ENCODE data around the gene CAP1. TPM values are rescaled to one million over a fixed set of nuclear protein-coding genes. Genes with fewer than 3 reads are reported as not detected.
"Not testable (repeated sequence)": the region's sequence is repeated elsewhere in the genome, so short reads cannot be mapped to it uniquely, and the experiment has no call there.

CAP1 gene
- total RNA-seq, 1 donor, result 671 TPM

GRCh38 chr1:40030528-40031135, 9.9 kb upstream of the CAP1 start:
- DNase-seq (ENCODE audit: low read depth), result peak; percentile 65
- TF ChIP-seq, protein P1, sequence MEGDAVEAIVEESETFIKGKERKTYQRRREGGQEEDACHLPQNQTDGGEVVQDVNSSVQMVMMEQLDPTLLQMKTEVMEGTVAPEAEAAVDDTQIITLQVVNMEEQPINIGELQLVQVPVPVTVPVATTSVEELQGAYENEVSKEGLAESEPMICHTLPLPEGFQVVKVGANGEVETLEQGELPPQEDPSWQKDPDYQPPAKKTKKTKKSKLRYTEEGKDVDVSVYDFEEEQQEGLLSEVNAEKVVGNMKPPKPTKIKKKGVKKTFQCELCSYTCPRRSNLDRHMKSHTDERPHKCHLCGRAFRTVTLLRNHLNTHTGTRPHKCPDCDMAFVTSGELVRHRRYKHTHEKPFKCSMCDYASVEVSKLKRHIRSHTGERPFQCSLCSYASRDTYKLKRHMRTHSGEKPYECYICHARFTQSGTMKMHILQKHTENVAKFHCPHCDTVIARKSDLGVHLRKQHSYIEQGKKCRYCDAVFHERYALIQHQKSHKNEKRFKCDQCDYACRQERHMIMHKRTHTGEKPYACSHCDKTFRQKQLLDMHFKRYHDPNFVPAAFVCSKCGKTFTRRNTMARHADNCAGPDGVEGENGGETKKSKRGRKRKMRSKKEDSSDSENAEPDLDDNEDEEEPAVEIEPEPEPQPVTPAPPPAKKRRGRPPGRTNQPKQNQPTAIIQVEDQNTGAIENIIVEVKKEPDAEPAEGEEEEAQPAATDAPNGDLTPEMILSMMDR (IDR thresholded peaks at IDR 0.05; ENCODE audit: insufficient read depth, low read depth, low read length), result no peak
- H3K4me3 ChIP-seq (ENCODE audit: low read depth, low read length), result no peak overlapping the region

DNA sequence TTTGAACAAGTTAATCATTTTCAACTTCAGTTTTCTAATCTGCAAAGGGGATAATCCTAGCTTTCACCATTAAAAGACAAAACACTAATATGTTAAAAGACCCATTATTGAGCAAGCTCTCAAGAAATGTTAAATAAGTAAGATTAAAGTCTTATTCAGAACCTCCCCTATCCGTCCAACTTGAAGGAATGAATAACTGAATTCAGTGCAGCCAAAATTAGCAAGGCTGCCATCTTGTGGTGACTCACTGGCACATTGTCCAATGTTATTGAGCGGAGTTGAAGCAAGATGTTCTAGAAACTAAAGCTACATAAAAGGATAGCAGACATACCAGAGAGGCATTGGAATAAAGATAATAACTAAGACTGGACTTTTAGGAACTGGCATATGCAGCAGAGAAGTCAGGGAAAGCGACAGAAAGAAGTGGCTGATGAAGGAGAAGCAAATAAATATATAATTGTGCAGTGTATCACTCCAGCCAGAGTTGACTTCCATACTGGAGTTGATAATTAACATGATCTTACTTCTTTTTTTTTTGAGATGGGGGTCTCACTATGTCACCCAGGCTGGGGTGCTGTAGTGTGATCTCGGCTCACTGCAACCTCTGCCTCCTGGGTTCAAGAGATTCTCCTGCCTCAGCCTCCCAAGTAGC, 8.2 kb upstream of the CAP1 start:
- H3K4me3 ChIP-seq (ENCODE audit: low read depth, low read length), result no peak overlapping the region
- peak; percentile 75 for DNase-seq (ENCODE audit: low read depth)
- TF ChIP-seq, protein P1 (IDR thresholded peaks at IDR 0.05; ENCODE audit: insufficient read depth, low read depth, low read length), result peak; percentile 67

- H3K4me3 ChIP-seq (ENCODE audit: low read depth, low read length), result no peak overlapping the region
- TF ChIP-seq, protein P1 (IDR thresholded peaks at IDR 0.05; ENCODE audit: insufficient read depth, low read depth, low read length), result no peak
- no peak for DNase-seq (ENCODE audit: low read depth)
Observed at GRCh38 chr1:40034869-40035268, 5.7 kb upstream of the CAP1 start.

- peak; percentile 89 for DNase-seq (ENCODE audit: low read depth)
- TF ChIP-seq, protein P1 (IDR thresholded peaks at IDR 0.05; ENCODE audit: insufficient read depth, low read depth, low read length), result no peak
- no peak overlapping the region for H3K4me3 ChIP-seq (ENCODE audit: low read depth, low read length)
Observed at GRCh38 chr1:40036574-40036973, 4.0 kb upstream of the CAP1 start.

- not testable (repeated sequence) for H3K4me3 ChIP-seq (ENCODE audit: low read depth, low read length); DNase-seq (ENCODE audit: low read depth)
Observed at GRCh38 chr1:40037254-40037653, 3.3 kb upstream of the CAP1 start.

DNA sequence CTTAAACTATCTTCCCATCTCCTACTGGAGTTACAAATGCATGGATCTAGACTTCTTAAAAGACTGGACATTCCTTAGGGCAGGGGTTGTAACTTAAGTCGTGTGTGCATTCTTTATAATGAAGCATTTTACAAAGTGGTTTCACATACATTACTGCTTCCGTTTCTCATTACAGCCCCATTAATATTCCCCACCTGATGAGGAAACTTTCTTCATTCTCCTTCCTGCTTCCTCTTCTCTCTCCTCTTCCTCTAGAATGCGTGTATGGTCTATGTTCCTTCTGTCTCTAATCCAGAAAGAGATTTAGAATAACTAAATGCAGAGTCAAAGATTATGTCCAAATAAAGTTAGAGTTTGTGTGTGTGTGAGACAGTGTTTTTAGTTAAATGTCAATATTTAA, 1.8 kb upstream of the CAP1 start:
- TF ChIP-seq, protein P1 (IDR thresholded peaks at IDR 0.05; ENCODE audit: insufficient read depth, low read depth, low read length), result no peak
- H3K4me3 ChIP-seq (ENCODE audit: low read depth, low read length), result no peak overlapping the region
- no peak for DNase-seq (ENCODE audit: low read depth)

DNA sequence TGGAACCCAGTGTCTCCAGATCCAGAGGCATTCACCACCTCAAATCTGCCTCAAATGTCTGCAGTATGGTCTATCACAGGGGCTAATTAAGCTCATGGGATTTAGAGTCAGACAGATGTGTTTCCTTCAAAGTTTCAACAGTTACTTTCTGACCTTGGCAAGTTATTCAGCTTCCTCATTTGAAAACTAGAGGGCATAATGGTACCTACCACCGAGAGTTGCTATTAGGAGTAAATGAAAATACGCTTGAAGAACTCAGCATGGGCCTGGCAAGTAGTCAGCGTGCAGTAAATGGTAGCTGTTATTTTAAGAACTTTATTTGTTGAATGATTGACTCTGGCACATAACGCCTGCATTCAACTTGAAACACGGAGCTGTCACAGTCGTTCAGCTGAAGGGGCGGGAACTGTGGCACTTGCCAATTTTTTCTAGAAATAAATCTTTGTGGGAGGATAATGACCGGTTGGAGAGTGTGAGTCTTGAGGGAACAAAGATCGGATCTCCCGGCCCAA, 1.2 kb upstream of the CAP1 start:
- H3K4me3 ChIP-seq (ENCODE audit: low read depth, low read length), result peak overlapping the region; percentile 93
- DNase-seq (ENCODE audit: low read depth), result no peak
- TF ChIP-seq, protein P1 (IDR thresholded peaks at IDR 0.05; ENCODE audit: insufficient read depth, low read depth, low read length), result no peak

Data from fibroblast of villous mesenchyme (primary cell).